Parathyroid adenoma (tissue), 2 donors: ENCODE results near the gene CCT3.
"Not testable (repeated sequence)": the region's sequence is repeated elsewhere in the genome, so short reads cannot be mapped to it uniquely, and the experiment has no call there.

Experiments
- H2AFZ ChIP-seq: fragments of 300-600 bp; sonication (generic); one replicate; pipeline ENCODE4 v1.7.0; 2017; ENCODE audit warnings: antibody characterized with exemption, mild to moderate bottlenecking
- H3K27ac ChIP-seq: fragments of 300-600 bp; sonication (generic); one replicate; pipeline ENCODE4 v1.7.0; 2017
- H3K27me3 ChIP-seq: fragments of 300-600 bp; sonication (generic); one replicate; pipeline ENCODE4 v1.7.0; 2017; ENCODE audit warnings: low read length; ENCODE audit not compliant: control insufficient read depth, insufficient read depth
- H3K36me3 ChIP-seq: fragments of 300-600 bp; sonication (generic); one replicate; pipeline ENCODE4 v1.7.0; 2017; ENCODE audit warnings: low read length; ENCODE audit not compliant: control insufficient read depth, insufficient read depth
- H3K4me1 ChIP-seq: fragments of 300-600 bp; sonication (generic); one replicate; pipeline ENCODE4 v1.7.0; 2017; ENCODE audit warnings: control low read depth
- H3K4me2 ChIP-seq: fragments of 300-600 bp; sonication (generic); one replicate; pipeline ENCODE4 v1.7.0; 2017; ENCODE audit warnings: low read length
- H3K4me3 ChIP-seq: fragments of 300-600 bp; sonication (generic); one replicate; pipeline ENCODE4 v1.7.0; 2017; ENCODE audit warnings: low read depth, low read length
- H3K79me2 ChIP-seq: fragments of 300-600 bp; sonication (generic); one replicate; pipeline ENCODE4 v1.7.0; 2017; ENCODE audit warnings: control low read depth
- H3K9ac ChIP-seq: fragments of 300-600 bp; sonication (generic); one replicate; pipeline ENCODE4 v1.7.0; 2017; ENCODE audit warnings: mild to moderate bottlenecking
- H3K9me3 ChIP-seq: fragments of 300-600 bp; sonication (generic); one replicate; pipeline ENCODE4 v1.7.0; 2017; ENCODE audit warnings: low read length; ENCODE audit not compliant: control insufficient read depth
- CTCF ChIP-seq: fragments of 300-600 bp; sonication (generic); IDR thresholded peaks from one replicate; pipeline ENCODE4 v1.7.0; 2017; ENCODE audit warnings: antibody characterized with exemption, mild to moderate bottlenecking
- donor health status: primary hyperparathyroidism.

Gene CCT3

GRCh38 chr1:156337052-156337887 is 822 bp downstream of the CCT3 start:
- no peaks in the 10 kb centered on the region for H3K27me3 ChIP-seq
- H3K4me2 ChIP-seq, result peak overlapping the region; percentile 75
- peaks cover 13% of the 10 kb centered on the region for H3K79me2 ChIP-seq
- H3K9ac ChIP-seq, result peak overlapping the region; percentile 19
- peak overlapping the region; percentile 56 for H2AFZ ChIP-seq
- peak overlapping the region; percentile 96 for H3K4me3 ChIP-seq
- no peak for TF ChIP-seq CTCF
- H3K36me3 ChIP-seq, result no peaks in the 10 kb centered on the region
- peak overlapping the region; percentile 41 for H3K27ac ChIP-seq
- no peaks in the 10 kb centered on the region for H3K9me3 ChIP-seq
- H3K4me1 ChIP-seq, result no peaks in the 10 kb centered on the region

DNA sequence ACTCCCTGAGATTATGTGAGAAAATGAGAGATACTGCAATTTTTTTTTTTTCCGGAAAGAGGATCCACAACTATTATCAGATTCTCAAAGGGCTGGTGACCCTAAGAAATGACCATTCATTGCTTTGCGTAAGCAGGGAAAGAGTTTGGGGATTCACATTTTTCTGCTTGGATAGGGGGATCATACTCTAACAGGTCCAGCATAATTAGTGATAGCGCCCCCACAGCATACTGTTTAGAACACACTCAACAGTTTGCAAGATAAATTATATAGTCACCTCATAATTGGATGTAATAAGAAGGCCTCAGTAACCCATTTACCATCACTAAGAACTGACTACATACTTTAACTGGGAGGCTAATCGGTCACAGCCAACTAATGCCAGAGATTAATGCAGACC is 1.9 kb downstream of the CCT3 start:
- Histone ChIP-seq H3K9me3 (no peaks in the 10 kb centered on the region), H3K9ac (no peak overlapping the region), H3K27me3 (no peaks in the 10 kb centered on the region), H3K27ac (no peak overlapping the region), H3K4me2 (no peak overlapping the region), H3K36me3 (no peaks in the 10 kb centered on the region), H3K4me1 (no peaks in the 10 kb centered on the region), H2AFZ (no peak overlapping the region), H3K79me2 (peaks cover 13% of the 10 kb centered on the region), H3K4me3 (no peak overlapping the region)
- TF ChIP-seq CTCF, result no peak

GRCh38 chr1:156323179-156323578 is 14.9 kb downstream of the CCT3 start:
- not testable (repeated sequence) for H3K79me2 ChIP-seq, H3K27ac ChIP-seq, H3K9me3 ChIP-seq, H3K4me1 ChIP-seq, H3K9ac ChIP-seq, H3K27me3 ChIP-seq, H3K4me3 ChIP-seq, H3K4me2 ChIP-seq, H2AFZ ChIP-seq, H3K36me3 ChIP-seq

- TF ChIP-seq CTCF, result no peak
- no peak overlapping the region for H3K9ac ChIP-seq
- H3K27me3 ChIP-seq, result no peaks in the 10 kb centered on the region
- no peak overlapping the region for H2AFZ ChIP-seq
- H3K79me2 ChIP-seq, result no peaks in the 10 kb centered on the region
- H3K4me2 ChIP-seq, result no peak overlapping the region
- no peak overlapping the region for H3K4me3 ChIP-seq
- no peaks in the 10 kb centered on the region for H3K9me3 ChIP-seq
- H3K27ac ChIP-seq, result no peak overlapping the region
- no peaks in the 10 kb centered on the region for H3K4me1 ChIP-seq
- no peaks in the 10 kb centered on the region for H3K36me3 ChIP-seq
Observed at GRCh38 chr1:156320560-156320959, 17.5 kb downstream of the CCT3 start.

DNA sequence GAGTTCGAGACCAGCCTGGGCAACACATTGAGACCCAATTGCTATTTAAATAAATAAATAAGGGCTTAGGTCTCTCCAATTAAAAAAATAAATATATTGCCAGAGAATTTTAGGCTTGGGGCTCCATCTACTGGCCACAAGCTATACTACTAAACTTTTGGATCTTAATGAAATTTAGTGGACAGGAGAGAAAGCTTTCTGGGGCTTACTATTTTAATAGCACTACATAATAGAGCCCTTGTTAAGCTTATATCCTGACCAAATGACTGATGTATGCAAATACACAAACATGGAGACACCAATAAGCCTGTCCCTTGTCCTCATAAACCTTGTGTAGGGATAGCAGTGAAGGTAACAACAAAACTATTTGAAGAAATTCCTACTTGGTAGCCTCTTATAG is 18.4 kb downstream of the CCT3 start:
- Histone ChIP-seq H3K9me3 (no peaks in the 10 kb centered on the region), H3K4me2 (no peak overlapping the region), H3K4me1 (no peaks in the 10 kb centered on the region), H3K9ac (no peak overlapping the region), H2AFZ (no peak overlapping the region), H3K27ac (no peak overlapping the region), H3K36me3 (no peaks in the 10 kb centered on the region), H3K27me3 (no peaks in the 10 kb centered on the region), H3K4me3 (no peak overlapping the region), H3K79me2 (no peaks in the 10 kb centered on the region)
- TF ChIP-seq CTCF, result peak; percentile 29
